Ascending aorta (tissue), 2 donors: ENCODE results near the gene RAP1A. TPM values are rescaled to one million over a fixed set of nuclear protein-coding genes. Genes with fewer than 3 reads are reported as not detected.

Source experiments
- DNase-seq, 2 donors: peaks; one replicate each; pipeline ENCODE4 v3.0.0-alpha.2; 2019; ENCODE audit warnings: low spot score in 2 of 2
- H3K27ac ChIP-seq, 2 donors: fragments of 200-600 bp; sonication (generic); one replicate each; pipeline ENCODE4 v1.5.1; 2016 to 2017; ENCODE audit warnings: mild to moderate bottlenecking in 1 of 2
- H3K27me3 ChIP-seq: fragments of 200-600 bp; sonication (generic); one replicate; pipeline ENCODE4 v1.5.1; 2017
- H3K36me3 ChIP-seq, 2 donors: fragments of 200-600 bp; sonication (generic); one replicate each; pipeline ENCODE4 v1.5.1; 2016
- H3K4me1 ChIP-seq, 2 donors: fragments of 200-600 bp; sonication (generic); one replicate each; pipeline ENCODE4 v1.5.1; 2016 to 2017; ENCODE audit warnings: mild to moderate bottlenecking in 1 of 2
- H3K4me3 ChIP-seq, 2 donors: fragments of 200-600 bp; sonication (generic); one replicate each; pipeline ENCODE4 v1.5.1; 2016 to 2017; ENCODE audit warnings: mild to moderate bottlenecking in 1 of 2
- H3K9me3 ChIP-seq, 2 donors: fragments of 200-600 bp; sonication (generic); one replicate each; pipeline ENCODE4 v1.5.1; 2016
- intact Hi-C: fragments of 100-400 bp; cut with DNase I; formaldehyde crosslinking; loops from one replicate; pipeline ENCODE4 v1.15.1; 2023
- total RNA-seq: library from RNA; depleted of rRNA; stranded (reverse); fragments of >200 nt; gene quantifications from one replicate; pipeline ENCODE4 v1.1.0, GENCODE V29; 2016
- TF ChIP-seq, protein P1 (sequence below), 3 experiments: fragments of 200-600 bp in 2 of 3; fragments of 450-650 bp in 1 of 3; sonication (generic) in 2 of 3; IDR thresholded peaks; one replicate each; pipeline ENCODE4 v1.5.1; 2016 to 2019; ENCODE audit warnings: antibody characterized with exemption in 3 of 3, mild to moderate bottlenecking in 1 of 3, moderate library complexity in 1 of 3

RAP1A gene
- total RNA-seq, 1 donor from 2014 or later = 44.1 TPM

DNA sequence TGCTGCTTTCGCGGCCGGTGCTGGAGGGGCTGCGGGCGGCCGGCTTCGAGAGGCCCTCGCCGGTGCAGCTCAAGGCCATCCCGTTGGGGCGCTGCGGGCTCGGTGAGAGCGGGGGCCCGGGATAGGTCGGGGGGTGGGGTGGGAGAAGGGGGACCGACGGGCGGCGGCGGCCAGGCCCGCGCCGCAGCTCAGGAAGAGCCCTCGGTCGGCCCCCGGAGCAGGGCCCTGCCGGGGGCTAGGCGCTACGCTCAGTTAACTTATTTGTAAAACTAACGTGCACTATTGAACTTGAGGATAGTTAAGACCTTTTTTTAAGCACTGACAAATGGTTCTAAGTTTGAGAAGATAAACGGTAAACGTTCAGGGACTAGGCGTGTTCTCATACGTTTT is 136.5 kb downstream of the RAP1A start:
- no peaks in the 10 kb centered on the region for H3K9me3 ChIP-seq
- no peak for DNase-seq
- intact Hi-C loops = loop anchor here (10.0 kb wide), 2 partner anchors 611 to 789 kb away; partner anchors contain the start of genes CEPT1 and DRAM2
- no peaks in the 10 kb centered on the region for H3K27me3 ChIP-seq
- H3K4me1 ChIP-seq = peaks cover 0 to 16% of the 10 kb centered on the region in 2 donors
- TF ChIP-seq, protein P1, sequence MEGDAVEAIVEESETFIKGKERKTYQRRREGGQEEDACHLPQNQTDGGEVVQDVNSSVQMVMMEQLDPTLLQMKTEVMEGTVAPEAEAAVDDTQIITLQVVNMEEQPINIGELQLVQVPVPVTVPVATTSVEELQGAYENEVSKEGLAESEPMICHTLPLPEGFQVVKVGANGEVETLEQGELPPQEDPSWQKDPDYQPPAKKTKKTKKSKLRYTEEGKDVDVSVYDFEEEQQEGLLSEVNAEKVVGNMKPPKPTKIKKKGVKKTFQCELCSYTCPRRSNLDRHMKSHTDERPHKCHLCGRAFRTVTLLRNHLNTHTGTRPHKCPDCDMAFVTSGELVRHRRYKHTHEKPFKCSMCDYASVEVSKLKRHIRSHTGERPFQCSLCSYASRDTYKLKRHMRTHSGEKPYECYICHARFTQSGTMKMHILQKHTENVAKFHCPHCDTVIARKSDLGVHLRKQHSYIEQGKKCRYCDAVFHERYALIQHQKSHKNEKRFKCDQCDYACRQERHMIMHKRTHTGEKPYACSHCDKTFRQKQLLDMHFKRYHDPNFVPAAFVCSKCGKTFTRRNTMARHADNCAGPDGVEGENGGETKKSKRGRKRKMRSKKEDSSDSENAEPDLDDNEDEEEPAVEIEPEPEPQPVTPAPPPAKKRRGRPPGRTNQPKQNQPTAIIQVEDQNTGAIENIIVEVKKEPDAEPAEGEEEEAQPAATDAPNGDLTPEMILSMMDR (IDR thresholded peaks at IDR 0.05) = no peak
- peak overlapping the region; percentile 90 to 95 for H3K27ac ChIP-seq
- peaks cover 6 to 13% of the 10 kb centered on the region in 2 donors for H3K36me3 ChIP-seq
- H3K4me3 ChIP-seq = peak overlapping the region; percentile 80 to 96

DNA sequence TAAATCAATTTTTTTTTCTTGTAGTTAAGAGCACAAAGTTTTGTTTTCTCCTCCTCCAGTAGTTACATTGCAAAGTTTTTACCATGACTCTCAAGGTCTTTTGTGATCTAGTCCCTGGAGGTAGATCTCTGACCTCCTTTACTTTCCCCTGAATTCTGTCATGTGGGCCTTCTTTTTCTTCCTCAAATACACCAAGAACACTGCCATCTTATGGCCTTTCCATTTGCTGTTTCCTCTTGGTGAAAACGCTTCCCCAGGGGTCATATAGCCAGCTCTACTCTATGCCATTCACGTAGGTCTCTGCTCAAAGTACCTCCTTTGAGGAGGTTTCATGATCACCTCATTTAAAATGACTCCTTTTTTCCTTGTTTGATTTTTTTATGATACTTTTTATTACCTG is 138.8 kb downstream of the RAP1A start:
- peaks cover 17 to 33% of the 10 kb centered on the region in 2 donors for H3K36me3 ChIP-seq
- peaks cover 0 to 16% of the 10 kb centered on the region in 2 donors for H3K4me1 ChIP-seq
- no peak for DNase-seq
- H3K4me3 ChIP-seq = no peak overlapping the region
- no peak overlapping the region for H3K27ac ChIP-seq
- no peaks in the 10 kb centered on the region for H3K9me3 ChIP-seq
- TF ChIP-seq, protein P1 (IDR thresholded peaks at IDR 0.05) = no peak
- H3K27me3 ChIP-seq = no peaks in the 10 kb centered on the region
- intact Hi-C loops = loop anchor here (10.0 kb wide), 2 partner anchors 614 to 786 kb away; partner anchors contain the start of genes CEPT1 and DRAM2

DNA sequence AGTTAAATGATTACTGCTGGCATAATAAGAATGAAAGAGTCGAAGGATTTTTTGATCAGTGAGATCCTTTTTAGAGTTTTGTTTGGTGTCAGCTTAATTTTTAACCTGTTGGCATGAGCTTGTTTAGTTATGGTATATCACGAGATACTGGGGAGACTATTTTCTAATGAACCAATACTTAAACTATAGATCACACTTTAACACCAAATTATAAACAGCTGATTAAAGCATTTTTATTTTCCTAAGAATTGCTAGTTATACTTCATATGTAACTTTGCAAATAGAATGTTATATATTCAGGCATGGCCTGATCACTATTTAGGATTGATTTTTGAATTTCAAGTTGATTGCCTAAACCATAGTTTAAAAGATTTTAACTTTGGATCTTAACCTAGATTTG is 142.1 kb downstream of the RAP1A start:
- H3K4me1 ChIP-seq = peaks cover 0 to 2% of the 10 kb centered on the region in 2 donors
- no peak overlapping the region for H3K4me3 ChIP-seq
- peaks cover 39 to 58% of the 10 kb centered on the region in 2 donors for H3K36me3 ChIP-seq
- TF ChIP-seq, protein P1 (IDR thresholded peaks at IDR 0.05) = no peak
- H3K27me3 ChIP-seq = no peaks in the 10 kb centered on the region
- H3K9me3 ChIP-seq = no peaks in the 10 kb centered on the region
- no peak overlapping the region for H3K27ac ChIP-seq
- no peak for DNase-seq
- intact Hi-C loops = no loop called here

DNA sequence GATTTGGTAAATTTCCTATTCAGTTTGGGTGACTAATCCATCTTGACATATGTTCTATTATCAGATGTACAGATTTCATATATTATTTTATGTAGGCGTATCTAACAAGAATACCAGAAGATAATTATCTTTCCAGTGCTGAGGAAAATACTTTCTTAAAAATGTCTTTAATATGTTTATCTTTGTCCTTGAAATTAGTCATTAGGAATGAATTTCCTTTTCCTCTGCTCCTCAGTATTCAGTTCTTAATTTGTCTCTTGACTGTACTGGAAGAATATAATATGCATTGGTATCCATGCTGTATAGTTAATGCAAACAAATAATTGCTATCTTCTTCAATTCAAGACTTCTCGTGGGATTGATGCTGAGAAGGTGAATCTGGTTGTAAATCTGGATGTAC is 142.7 kb downstream of the RAP1A start:
- no peaks in the 10 kb centered on the region for H3K27me3 ChIP-seq
- no peak overlapping the region for H3K4me3 ChIP-seq
- no peak overlapping the region for H3K27ac ChIP-seq
- no peak for DNase-seq
- peaks cover 40 to 64% of the 10 kb centered on the region in 2 donors for H3K36me3 ChIP-seq
- TF ChIP-seq, protein P1 (IDR thresholded peaks at IDR 0.05) = no peak
- no peaks in the 10 kb centered on the region for H3K9me3 ChIP-seq
- intact Hi-C loops = no loop called here
- H3K4me1 ChIP-seq = no peaks in the 10 kb centered on the region

Other genes starting within 250 kb of the RAP1A start
- 1.6 TPM for gene OVGP1, start 192.1 kb upstream of the RAP1A start, total RNA-seq
- 31.2 TPM for gene WDR77, start 170.5 kb upstream of the RAP1A start, total RNA-seq
- gene ATP5PB, start 170.3 kb upstream of the RAP1A start, total RNA-seq = 24.7 TPM
- gene C1orf162, start 145.8 kb upstream of the RAP1A start, total RNA-seq = 18.9 TPM
- 3.6 TPM for gene ADORA3, start 116.2 kb upstream of the RAP1A start, total RNA-seq
- 2.4 TPM for gene TMIGD3, start 116.2 kb upstream of the RAP1A start, total RNA-seq
- not detected for gene INKA2, start 119.6 kb downstream of the RAP1A start, total RNA-seq
- 11.3 TPM for gene DDX20, start 136.1 kb downstream of the RAP1A start, total RNA-seq